AG04449 (cell line): ENCODE measurements around the gene CEMIP.
A peak's percentile ranks its signal among the peaks of the same experiment; 100 is the strongest.

ENCODE experiments used
- CTCF ChIA-PET: fragments of 350-600 bp; formaldehyde crosslinking; extraction: SDS; loops from one replicate; lab custom pipeline; 2021; ENCODE audit warnings: antibody characterized with exemption; lab: Yijun Ruan, JAX
- POLR2A ChIA-PET: fragments of 400-600, 350-600 bp; formaldehyde crosslinking; extraction: SDS; loops from one replicate; lab custom pipeline; 2020; ENCODE audit warnings: antibody characterized with exemption, inconsistent platforms; lab: Yijun Ruan, JAX
- DNase-seq: peaks from one replicate; pipeline ENCODE4 v3.0.0-alpha.2; 2010; ENCODE audit warnings: low read depth, low spot score
- H3K4me3 ChIP-seq: 2 replicates; pipeline ENCODE4 v1.5.1; 2011; ENCODE audit warnings: low read depth, mild to moderate bottlenecking, control low read depth, low read length
- CTCF ChIP-seq: IDR thresholded peaks from one replicate; pipeline ENCODE4 v1.5.1; 2011; ENCODE audit warnings: mild to moderate bottlenecking, moderate library complexity, low read length, control low read depth, inconsistent platforms; ENCODE audit not compliant: insufficient read depth; ENCODE audit errors: missing control alignments

Gene CEMIP

GRCh38 chr15:80996247-80996646, 217.1 kb downstream of the CEMIP start:
- POLR2A ChIA-PET = no interaction called here
- CTCF ChIA-PET = no interaction called here
- H3K4me3 ChIP-seq = no peak overlapping the region
- DNase-seq = no peak
- no peak for TF ChIP-seq CTCF

GRCh38 chr15:80997692-80998091, 218.5 kb downstream of the CEMIP start:
- no peak for DNase-seq
- no peak for TF ChIP-seq CTCF
- CTCF ChIA-PET = interaction anchor here (7.0 kb wide), 1 partner anchor 269 kb away, joined by 36 read pairs; no protein-coding TSS in a partner anchor
- no peak overlapping the region for H3K4me3 ChIP-seq
- POLR2A ChIA-PET = no interaction called here

GRCh38 chr15:80998251-80998650, 219.1 kb downstream of the CEMIP start:
- CTCF ChIA-PET = interaction anchor here (7.0 kb wide), 1 partner anchor 268 kb away, joined by 36 read pairs; no protein-coding TSS in a partner anchor
- POLR2A ChIA-PET = no interaction called here

DNA sequence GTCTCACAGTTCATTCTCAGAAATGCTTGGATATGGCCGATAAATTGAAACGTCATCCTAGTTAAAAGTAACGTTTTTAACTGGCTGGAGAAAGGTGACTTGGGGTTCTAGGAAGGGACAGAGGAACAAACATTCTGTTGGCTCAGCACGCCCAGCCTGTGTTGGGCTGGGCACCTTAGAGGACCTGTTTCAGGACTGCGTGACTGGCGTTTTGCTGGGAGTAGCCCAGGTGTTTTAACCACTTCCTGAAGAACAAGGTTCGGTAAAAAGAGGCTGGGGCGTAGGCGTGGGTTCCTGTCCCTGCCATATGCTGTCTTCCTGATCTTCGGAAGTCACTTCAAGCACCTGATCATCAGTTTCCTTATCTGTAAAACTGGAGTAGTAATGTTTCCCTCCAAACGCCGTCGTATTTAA, 220.5 kb downstream of the CEMIP start:
- H3K4me3 ChIP-seq = peak overlapping the region; percentile 83
- no peak for DNase-seq
- TF ChIP-seq CTCF = no peak
- ChIA-PET POLR2A (no interaction called here), CTCF (interaction anchor here (0.9 to 7.0 kb wide), 2 partner anchors 9 to 267 kb away, joined by 3 to 36 read pairs; no protein-coding TSS in a partner anchor)

More at GRCh38 chr15:80998251-80998650, 219.1 kb downstream of the CEMIP start:
- TF ChIP-seq CTCF = no peak
- DNase-seq = no peak
- no peak overlapping the region for H3K4me3 ChIP-seq

GRCh38 chr15:81000144-81000623, 221.0 kb downstream of the CEMIP start:
- no peak for DNase-seq
- POLR2A ChIA-PET = interaction anchor here (1.4 to 1.8 kb wide), 2 partner anchors 9 to 92 kb away, joined by 3 to 9 read pairs; no protein-coding TSS in a partner anchor
- TF ChIP-seq CTCF = no peak
- H3K4me3 ChIP-seq = peak overlapping the region; percentile 83
- CTCF ChIA-PET = interaction anchor here (0.9 to 7.0 kb wide), 3 partner anchors 9 to 266 kb away, joined by 3 to 36 read pairs (median 5); no protein-coding TSS in a partner anchor

- TF ChIP-seq CTCF = no peak
- DNase-seq = peak; percentile 38
- H3K4me3 ChIP-seq = peak within 1 kb of the TSS; percentile 83
- ChIA-PET CTCF (interaction anchor here (0.7 to 7.0 kb wide), 4 partner anchors 10 to 545 kb away, joined by 4 to 36 read pairs (median 4); no protein-coding TSS in a partner anchor), POLR2A (interaction anchor here (1.4 to 1.8 kb wide), 2 partner anchors 10 to 92 kb away, joined by 3 to 9 read pairs; no protein-coding TSS in a partner anchor)
Observed at GRCh38 chr15:81000624-81001151, 221.5 kb downstream of the CEMIP start, which contains the start of gene TLNRD1. TLNRD1 (plus strand) TSS chr15:81000923; CDS start chr15:81002272, 1,349 bp downstream.
